AG09309 (cell line): ENCODE measurements around the gene TNFRSF1B.

ENCODE experiments used
- DNase-seq: peaks from one replicate; pipeline ENCODE4 v3.0.0-alpha.2; 2010; ENCODE audit warnings: low read depth
- H3K4me3 ChIP-seq: 2 replicates; pipeline ENCODE4 v1.5.1; 2011; ENCODE audit warnings: mild to moderate bottlenecking, low read depth, low read length, moderate library complexity; ENCODE audit not compliant: control insufficient read depth
- CTCF ChIP-seq: IDR thresholded peaks from 2 replicates; pipeline ENCODE4 v1.5.1; 2011; ENCODE audit warnings: mild to moderate bottlenecking, low read depth, low read length, inconsistent platforms; ENCODE audit not compliant: insufficient read depth, control insufficient read depth; ENCODE audit errors: missing control alignments

The TNFRSF1B gene

GRCh38 chr1:12166834-12167492 lies at the start of gene TNFRSF1B:
Gene TNFRSF1B, plus strand, starts transcription at chr1:12166991. Its CDS starts 101 bp downstream, at chr1:12167092.
- H3K4me3 ChIP-seq: peak within 1 kb of the TSS; percentile 50
- TF ChIP-seq CTCF: no peak
- DNase-seq: no peak

GRCh38 chr1:12121212-12122003 lies 45.4 kb upstream of the TNFRSF1B start:
- TF ChIP-seq CTCF: no peak
- DNase-seq: no peak
- no peak overlapping the region for H3K4me3 ChIP-seq

GRCh38 chr1:12123172-12123571 lies 43.6 kb upstream of the TNFRSF1B start:
- no peak for DNase-seq
- no peak overlapping the region for H3K4me3 ChIP-seq
- TF ChIP-seq CTCF: no peak

GRCh38 chr1:12124693-12125421 lies 41.9 kb upstream of the TNFRSF1B start:
- TF ChIP-seq CTCF: peak; percentile 97
- DNase-seq: peak; percentile 27
- H3K4me3 ChIP-seq: no peak overlapping the region

GRCh38 chr1:12125422-12126355 lies 41.1 kb upstream of the TNFRSF1B start:
- TF ChIP-seq CTCF: no peak

GRCh38 chr1:12126781-12127180 lies 40.0 kb upstream of the TNFRSF1B start:
- no peak for TF ChIP-seq CTCF
- no peak overlapping the region for H3K4me3 ChIP-seq
- no peak for DNase-seq

More at GRCh38 chr1:12125422-12126355, 41.1 kb upstream of the TNFRSF1B start:
- H3K4me3 ChIP-seq: no peak overlapping the region
- no peak for DNase-seq
